ENCODE measurements around the gene COL6A2.

COL6A2 gene

DNA sequence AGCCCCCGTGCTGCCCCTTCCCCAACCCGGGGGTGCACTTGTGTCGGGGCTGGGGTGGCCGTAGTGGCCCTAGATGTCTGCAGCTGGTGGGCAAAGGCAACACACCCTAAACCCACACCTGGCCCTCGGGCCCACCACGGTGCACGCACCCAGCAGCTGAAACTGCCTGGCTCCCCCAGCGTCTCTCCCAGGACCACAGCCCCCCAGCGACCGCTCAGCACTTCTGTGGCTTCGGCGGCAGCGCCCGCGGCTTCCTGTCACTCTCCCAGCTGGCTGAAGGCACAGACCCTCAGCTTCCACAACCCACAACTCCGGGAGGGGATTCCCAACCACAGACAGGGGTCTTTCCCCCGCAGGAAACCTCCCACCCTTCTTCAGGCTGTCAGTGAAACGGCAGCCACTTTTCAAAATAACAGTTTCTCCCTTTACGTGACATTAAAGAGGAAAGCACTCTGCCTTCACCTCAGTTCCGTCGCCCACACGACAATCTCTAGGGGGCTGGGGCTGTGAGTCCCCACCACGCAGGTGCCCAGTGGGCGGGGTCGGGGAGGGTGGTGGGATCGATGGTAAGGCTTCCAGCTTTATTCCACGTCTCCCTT, 40.7 kb upstream of the COL6A2 start:
- Histone ChIP-seq H4K12ac (ENCODE audit: low read depth, low read length) (no peak overlapping the region), H3K9ac (ENCODE audit: low read length) (no peak overlapping the region), H3K18ac (ENCODE audit: low read length) (no peak overlapping the region), H2BK12ac (ENCODE audit: low read length) (no peak overlapping the region), H3K27ac (ENCODE audit: low read depth, low read length) (no peak overlapping the region), H3K79me2 (ENCODE audit: control insufficient read depth, insufficient read depth, low read length, poor library complexity) (no peaks in the 10 kb centered on the region), H3K14ac (ENCODE audit: low read length) (no peak overlapping the region), H3K4me3 (ENCODE audit: low read depth, low read length) (no peak overlapping the region), H4K8ac (ENCODE audit: low read depth, low read length) (no peak overlapping the region), H3K4me2 (ENCODE audit: low read length) (no peak overlapping the region), H4K91ac (ENCODE audit: low read depth, low read length) (no peak overlapping the region), H3K27me3 (ENCODE audit: insufficient read depth, low read length) (no peaks in the 10 kb centered on the region), H3K36me3 (ENCODE audit: control insufficient read depth in 1 of 2, insufficient read depth in 2 of 2, low read length in 2 of 2) (no peaks in the 10 kb centered on the region), H3K4ac (ENCODE audit: low read depth, low read length) (no peak overlapping the region), H3K9me3 (ENCODE audit: insufficient read depth, low read depth, low read length) (peaks cover 29% of the 10 kb centered on the region), H2AFZ (ENCODE audit: insufficient read depth, low read length, poor library complexity) (no peak overlapping the region), H2BK5ac (ENCODE audit: low read depth, low read length, poor library complexity) (no peak overlapping the region), H3K23ac (ENCODE audit: low read length) (no peak overlapping the region), H2BK120ac (ENCODE audit: insufficient read depth, low read length, poor library complexity) (no peak overlapping the region), H2AK5ac (ENCODE audit: low read length) (no peak overlapping the region), H3K4me1 (ENCODE audit: control insufficient read depth in 1 of 2, insufficient read depth in 2 of 2, low read length in 2 of 2) (no peaks in the 10 kb centered on the region), H3K79me1 (ENCODE audit: low read length) (no peaks in the 10 kb centered on the region)
- DNase-seq: no peak
- no CpG with 5 or more reads among the region's 27 CpGs for WGBS (ENCODE audit: extremely low coverage, insufficient coverage, insufficient read length)

- Histone ChIP-seq H3K14ac (ENCODE audit: low read length) (no peak overlapping the region), H3K4ac (ENCODE audit: low read depth, low read length) (no peak overlapping the region), H2BK5ac (ENCODE audit: low read depth, low read length, poor library complexity) (no peak overlapping the region), H3K27ac (ENCODE audit: low read depth, low read length) (no peak overlapping the region), H3K4me2 (ENCODE audit: low read length) (no peak overlapping the region), H4K91ac (ENCODE audit: low read depth, low read length) (no peak overlapping the region), H3K18ac (ENCODE audit: low read length) (no peak overlapping the region), H3K36me3 (ENCODE audit: control insufficient read depth in 1 of 2, insufficient read depth in 2 of 2, low read length in 2 of 2) (no peaks in the 10 kb centered on the region), H2AFZ (ENCODE audit: insufficient read depth, low read length, poor library complexity) (no peak overlapping the region), H3K79me2 (ENCODE audit: control insufficient read depth, insufficient read depth, low read length, poor library complexity) (no peaks in the 10 kb centered on the region), H4K8ac (ENCODE audit: low read depth, low read length) (no peak overlapping the region), H3K79me1 (ENCODE audit: low read length) (no peaks in the 10 kb centered on the region), H2AK5ac (ENCODE audit: low read length) (no peak overlapping the region), H3K4me1 (ENCODE audit: control insufficient read depth in 1 of 2, insufficient read depth in 2 of 2, low read length in 2 of 2) (no peaks in the 10 kb centered on the region), H3K4me3 (ENCODE audit: low read depth, low read length) (no peak overlapping the region), H2BK12ac (ENCODE audit: low read length) (no peak overlapping the region), H3K27me3 (ENCODE audit: insufficient read depth, low read length) (no peaks in the 10 kb centered on the region), H4K12ac (ENCODE audit: low read depth, low read length) (no peak overlapping the region), H2BK120ac (ENCODE audit: insufficient read depth, low read length, poor library complexity) (no peak overlapping the region), H3K23ac (ENCODE audit: low read length) (no peak overlapping the region), H3K9ac (ENCODE audit: low read length) (no peak overlapping the region), H3K9me3 (ENCODE audit: insufficient read depth, low read depth, low read length) (peaks cover 29% of the 10 kb centered on the region)
- WGBS (ENCODE audit: extremely low coverage, insufficient coverage, insufficient read length): no CpG with 5 or more reads among the region's 23 CpGs
- no peak for DNase-seq
These were observed 40.1 kb upstream of the COL6A2 start for GRCh38 chr21:46057710-46058241.

- H3K79me2 ChIP-seq (ENCODE audit: control insufficient read depth, insufficient read depth, low read length, poor library complexity): no peaks in the 10 kb centered on the region
- DNase-seq: no peak
- H3K9me3 ChIP-seq (ENCODE audit: insufficient read depth, low read depth, low read length): peaks cover 32% of the 10 kb centered on the region
- no peak overlapping the region for H4K91ac ChIP-seq (ENCODE audit: low read depth, low read length)
- no peak overlapping the region for H3K4me2 ChIP-seq (ENCODE audit: low read length)
- no peak overlapping the region for H3K23ac ChIP-seq (ENCODE audit: low read length)
- H2BK12ac ChIP-seq (ENCODE audit: low read length): no peak overlapping the region
- H3K79me1 ChIP-seq (ENCODE audit: low read length): no peaks in the 10 kb centered on the region
- WGBS (ENCODE audit: extremely low coverage, insufficient coverage, insufficient read length): no CpG with 5 or more reads among the region's 10 CpGs
- no peak overlapping the region for H3K4ac ChIP-seq (ENCODE audit: low read depth, low read length)
- H2BK5ac ChIP-seq (ENCODE audit: low read depth, low read length, poor library complexity): no peak overlapping the region
- H3K14ac ChIP-seq (ENCODE audit: low read length): no peak overlapping the region
- no peak overlapping the region for H4K12ac ChIP-seq (ENCODE audit: low read depth, low read length)
- H3K27ac ChIP-seq (ENCODE audit: low read depth, low read length): no peak overlapping the region
- no peak overlapping the region for H3K18ac ChIP-seq (ENCODE audit: low read length)
- H3K4me3 ChIP-seq (ENCODE audit: low read depth, low read length): peak overlapping the region; percentile 10
- H3K4me1 ChIP-seq (ENCODE audit: control insufficient read depth in 1 of 2, insufficient read depth in 2 of 2, low read length in 2 of 2): no peaks in the 10 kb centered on the region
- H2BK120ac ChIP-seq (ENCODE audit: insufficient read depth, low read length, poor library complexity): no peak overlapping the region
- H2AFZ ChIP-seq (ENCODE audit: insufficient read depth, low read length, poor library complexity): no peak overlapping the region
- H4K8ac ChIP-seq (ENCODE audit: low read depth, low read length): no peak overlapping the region
- no peaks in the 10 kb centered on the region for H3K36me3 ChIP-seq (ENCODE audit: control insufficient read depth in 1 of 2, insufficient read depth in 2 of 2, low read length in 2 of 2)
- no peak overlapping the region for H2AK5ac ChIP-seq (ENCODE audit: low read length)
- no peak overlapping the region for H3K9ac ChIP-seq (ENCODE audit: low read length)
- H3K27me3 ChIP-seq (ENCODE audit: insufficient read depth, low read length): no peaks in the 10 kb centered on the region
These were observed 39.3 kb upstream of the COL6A2 start for GRCh38 chr21:46058431-46059145.

- peaks cover 32% of the 10 kb centered on the region for H3K9me3 ChIP-seq (ENCODE audit: insufficient read depth, low read depth, low read length)
- WGBS (ENCODE audit: extremely low coverage, insufficient coverage, insufficient read length): no CpG with 5 or more reads among the region's 12 CpGs
These were observed 38.7 kb upstream of the COL6A2 start for GRCh38 chr21:46059195-46059594.

More at GRCh38 chr21:46059195-46059594, 38.7 kb upstream of the COL6A2 start:
- Histone ChIP-seq H3K79me2 (ENCODE audit: control insufficient read depth, insufficient read depth, low read length, poor library complexity) (no peaks in the 10 kb centered on the region), H3K9ac (ENCODE audit: low read length) (no peak overlapping the region), H4K12ac (ENCODE audit: low read depth, low read length) (no peak overlapping the region), H4K91ac (ENCODE audit: low read depth, low read length) (no peak overlapping the region), H3K14ac (ENCODE audit: low read length) (no peak overlapping the region), H4K8ac (ENCODE audit: low read depth, low read length) (no peak overlapping the region), H3K36me3 (ENCODE audit: control insufficient read depth in 1 of 2, insufficient read depth in 2 of 2, low read length in 2 of 2) (no peaks in the 10 kb centered on the region), H3K27me3 (ENCODE audit: insufficient read depth, low read length) (no peaks in the 10 kb centered on the region), H2AFZ (ENCODE audit: insufficient read depth, low read length, poor library complexity) (no peak overlapping the region), H2BK12ac (ENCODE audit: low read length) (no peak overlapping the region), H2BK120ac (ENCODE audit: insufficient read depth, low read length, poor library complexity) (no peak overlapping the region), H3K4me3 (ENCODE audit: low read depth, low read length) (no peak overlapping the region), H2AK5ac (ENCODE audit: low read length) (no peak overlapping the region), H3K79me1 (ENCODE audit: low read length) (no peaks in the 10 kb centered on the region), H3K4ac (ENCODE audit: low read depth, low read length) (no peak overlapping the region), H3K23ac (ENCODE audit: low read length) (no peak overlapping the region), H2BK5ac (ENCODE audit: low read depth, low read length, poor library complexity) (no peak overlapping the region), H3K27ac (ENCODE audit: low read depth, low read length) (no peak overlapping the region), H3K4me2 (ENCODE audit: low read length) (no peak overlapping the region), H3K18ac (ENCODE audit: low read length) (no peak overlapping the region), H3K4me1 (ENCODE audit: control insufficient read depth in 1 of 2, insufficient read depth in 2 of 2, low read length in 2 of 2) (no peaks in the 10 kb centered on the region)
- no peak for DNase-seq
